Ishikawa (cell line): ENCODE measurements around the gene KMO.

Experiments used
- CEBPB ChIP-seq: IDR thresholded peaks from 2 replicates; pipeline ENCODE4 v1.6.1; 2012
- CREB1 ChIP-seq: IDR thresholded peaks from 2 replicates; pipeline ENCODE4 v1.6.1; 2012; ENCODE audit warnings: low read depth
- EGR1 ChIP-seq: IDR thresholded peaks from 2 replicates; pipeline ENCODE4 v1.6.1; 2012
- EP300 ChIP-seq: IDR thresholded peaks from 2 replicates; pipeline ENCODE4 v1.6.1; 2012; ENCODE audit warnings: borderline replicate concordance
- FOXM1 ChIP-seq: IDR thresholded peaks from 2 replicates; pipeline ENCODE4 v1.6.1; 2012; ENCODE audit warnings: low read depth, borderline replicate concordance
- NFIC ChIP-seq: IDR thresholded peaks from 2 replicates; pipeline ENCODE4 v1.6.1; 2012
- RAD21 ChIP-seq: IDR thresholded peaks from 2 replicates; pipeline ENCODE4 v1.6.1; 2012; ENCODE audit warnings: low read depth
- TAF1 ChIP-seq: IDR thresholded peaks from 2 replicates; pipeline ENCODE4 v1.6.1; 2012; ENCODE audit warnings: low read depth, mild to moderate bottlenecking
- TCF12 ChIP-seq: IDR thresholded peaks from 2 replicates; pipeline ENCODE4 v1.6.1; 2012; ENCODE audit warnings: low read depth
- TEAD4 ChIP-seq: IDR thresholded peaks from 2 replicates; pipeline ENCODE4 v1.6.1; 2012
- YY1 ChIP-seq: IDR thresholded peaks from 2 replicates; pipeline ENCODE4 v1.6.1; 2012; ENCODE audit warnings: low read depth
- ZBTB7A ChIP-seq: IDR thresholded peaks from 2 replicates; pipeline ENCODE4 v1.6.1; 2012; ENCODE audit warnings: low read depth
- TF ChIP-seq, protein P1 (sequence below): IDR thresholded peaks from 2 replicates; pipeline ENCODE4 v1.6.1; 2012
- TF ChIP-seq, protein P2 (sequence below): IDR thresholded peaks from 2 replicates; pipeline ENCODE4 v1.6.1; 2012
- TF ChIP-seq, protein P3 (sequence below): IDR thresholded peaks from 2 replicates; pipeline ENCODE4 v1.6.1; 2012; ENCODE audit warnings: low read depth, mild to moderate bottlenecking

The KMO gene

DNA sequence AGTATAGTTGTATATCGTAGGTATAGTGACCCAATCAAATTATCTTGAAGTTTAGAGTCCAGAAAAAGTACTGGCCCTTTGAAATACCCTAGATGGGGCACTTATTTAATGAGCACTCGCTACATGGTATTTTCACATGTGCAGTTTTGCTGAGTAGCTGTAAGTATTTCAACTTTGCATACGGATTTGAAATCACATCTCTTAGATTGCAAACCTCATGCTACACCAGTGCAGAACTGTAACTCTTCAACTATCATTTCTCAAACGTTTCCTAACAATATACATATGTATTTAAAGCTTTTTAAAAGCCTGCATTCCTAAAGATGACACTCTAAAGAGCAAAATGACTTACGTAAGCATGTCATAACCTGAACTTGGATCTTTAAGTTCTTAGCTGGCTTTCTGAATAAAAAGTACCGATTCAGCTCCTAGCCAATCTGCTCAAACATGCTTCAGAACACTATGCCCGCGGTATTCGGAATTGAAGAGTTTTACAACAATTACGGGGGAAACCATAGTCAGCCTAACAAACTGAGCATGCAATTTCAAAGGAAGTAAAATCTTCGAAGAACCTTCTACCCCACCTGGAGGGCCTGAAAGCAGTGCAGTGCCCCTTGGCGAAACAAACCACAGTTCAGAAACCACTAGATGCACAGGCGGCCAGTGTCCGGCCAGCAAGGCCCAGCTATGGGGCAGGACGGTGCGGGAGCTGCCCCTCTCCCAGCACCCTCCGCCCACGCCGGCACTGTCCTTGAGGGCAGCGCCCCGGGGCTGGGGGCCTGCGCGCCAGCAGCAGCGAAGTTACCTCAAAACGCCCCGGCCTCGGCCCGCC, 13.5 kb upstream of the KMO start:
- TF ChIP-seq CEBPB, result no peak
- TF ChIP-seq TAF1, result no peak
- TF ChIP-seq NFIC, result no peak
- peak; percentile 68 for TF ChIP-seq EGR1
- TF ChIP-seq ZBTB7A, result no peak

DNA sequence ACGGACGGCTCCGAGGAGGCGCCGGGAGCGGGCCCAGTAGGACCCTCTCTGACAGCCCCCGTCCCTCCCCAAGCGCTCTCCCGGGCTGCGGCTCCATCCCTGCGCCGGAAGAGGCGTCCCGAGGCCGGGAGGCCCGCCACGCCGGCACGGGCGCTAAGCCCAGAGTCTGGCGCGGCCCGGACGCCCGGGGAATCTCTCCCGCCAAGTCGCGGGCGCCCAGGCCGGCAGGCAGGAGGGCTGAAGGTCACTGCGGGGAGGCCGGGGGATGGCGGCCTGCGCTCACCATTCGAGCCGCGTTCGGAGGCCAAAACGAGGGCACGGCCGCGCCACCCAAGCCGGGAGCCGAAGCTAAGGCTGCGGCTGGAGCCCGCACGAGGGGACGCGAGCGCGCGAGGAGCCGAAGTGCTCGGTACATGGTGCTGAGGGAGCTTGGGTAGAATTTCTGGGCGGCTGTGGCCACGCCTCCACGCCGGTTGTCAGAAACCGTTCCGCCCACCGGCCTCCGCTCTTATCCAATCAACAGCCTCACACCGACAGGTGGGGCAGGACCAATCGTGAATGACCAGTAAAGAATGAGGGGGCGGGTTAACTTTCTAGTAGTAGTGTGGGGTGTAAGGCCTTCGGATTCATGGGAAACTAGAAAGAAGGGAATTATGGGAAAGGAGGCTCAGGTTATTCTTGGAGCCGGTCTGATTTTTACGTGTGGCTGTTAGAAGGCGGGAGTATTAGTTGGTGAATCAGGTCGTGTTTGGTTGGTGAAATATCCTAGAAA, 12.7 kb upstream of the KMO start, which contains the start of gene FH:
FH (minus strand) TSS at position 448 of the 772 bp plus-strand sequence; CDS start at position 415, 33 bp downstream.
- no peak for TF ChIP-seq EGR1
- no peak for TF ChIP-seq FOXM1
- no peak for TF ChIP-seq EP300
- TF ChIP-seq, protein P1, sequence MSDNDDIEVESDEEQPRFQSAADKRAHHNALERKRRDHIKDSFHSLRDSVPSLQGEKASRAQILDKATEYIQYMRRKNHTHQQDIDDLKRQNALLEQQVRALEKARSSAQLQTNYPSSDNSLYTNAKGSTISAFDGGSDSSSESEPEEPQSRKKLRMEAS, result peak; percentile 76
- peak; percentile 43; the same call in 1 of the 2 replicates for TF ChIP-seq TCF12
- TF ChIP-seq TAF1, result peak; percentile 84
- no peak for TF ChIP-seq CEBPB

DNA sequence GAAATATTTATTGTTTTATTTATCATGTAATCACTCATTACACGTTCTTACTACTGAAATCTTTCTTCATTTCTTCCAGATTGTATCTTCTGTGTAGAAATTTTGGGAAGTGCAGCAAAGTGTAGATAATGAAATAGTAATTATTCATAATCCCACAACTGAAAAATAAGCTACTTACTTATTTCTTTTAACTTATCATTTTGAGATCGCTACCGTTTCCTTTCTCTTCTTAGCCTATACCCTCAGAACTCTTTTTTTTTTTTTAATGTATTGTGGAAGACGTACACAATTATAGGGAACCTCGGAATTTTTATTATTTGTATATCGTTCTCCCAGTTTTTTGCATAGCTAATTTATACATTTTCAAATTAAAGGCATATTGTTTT, 12.1 kb upstream of the KMO start:
- TF ChIP-seq, protein P2, sequence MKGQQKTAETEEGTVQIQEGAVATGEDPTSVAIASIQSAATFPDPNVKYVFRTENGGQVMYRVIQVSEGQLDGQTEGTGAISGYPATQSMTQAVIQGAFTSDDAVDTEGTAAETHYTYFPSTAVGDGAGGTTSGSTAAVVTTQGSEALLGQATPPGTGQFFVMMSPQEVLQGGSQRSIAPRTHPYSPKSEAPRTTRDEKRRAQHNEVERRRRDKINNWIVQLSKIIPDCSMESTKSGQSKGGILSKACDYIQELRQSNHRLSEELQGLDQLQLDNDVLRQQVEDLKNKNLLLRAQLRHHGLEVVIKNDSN, result no peak
- TF ChIP-seq, protein P3, sequence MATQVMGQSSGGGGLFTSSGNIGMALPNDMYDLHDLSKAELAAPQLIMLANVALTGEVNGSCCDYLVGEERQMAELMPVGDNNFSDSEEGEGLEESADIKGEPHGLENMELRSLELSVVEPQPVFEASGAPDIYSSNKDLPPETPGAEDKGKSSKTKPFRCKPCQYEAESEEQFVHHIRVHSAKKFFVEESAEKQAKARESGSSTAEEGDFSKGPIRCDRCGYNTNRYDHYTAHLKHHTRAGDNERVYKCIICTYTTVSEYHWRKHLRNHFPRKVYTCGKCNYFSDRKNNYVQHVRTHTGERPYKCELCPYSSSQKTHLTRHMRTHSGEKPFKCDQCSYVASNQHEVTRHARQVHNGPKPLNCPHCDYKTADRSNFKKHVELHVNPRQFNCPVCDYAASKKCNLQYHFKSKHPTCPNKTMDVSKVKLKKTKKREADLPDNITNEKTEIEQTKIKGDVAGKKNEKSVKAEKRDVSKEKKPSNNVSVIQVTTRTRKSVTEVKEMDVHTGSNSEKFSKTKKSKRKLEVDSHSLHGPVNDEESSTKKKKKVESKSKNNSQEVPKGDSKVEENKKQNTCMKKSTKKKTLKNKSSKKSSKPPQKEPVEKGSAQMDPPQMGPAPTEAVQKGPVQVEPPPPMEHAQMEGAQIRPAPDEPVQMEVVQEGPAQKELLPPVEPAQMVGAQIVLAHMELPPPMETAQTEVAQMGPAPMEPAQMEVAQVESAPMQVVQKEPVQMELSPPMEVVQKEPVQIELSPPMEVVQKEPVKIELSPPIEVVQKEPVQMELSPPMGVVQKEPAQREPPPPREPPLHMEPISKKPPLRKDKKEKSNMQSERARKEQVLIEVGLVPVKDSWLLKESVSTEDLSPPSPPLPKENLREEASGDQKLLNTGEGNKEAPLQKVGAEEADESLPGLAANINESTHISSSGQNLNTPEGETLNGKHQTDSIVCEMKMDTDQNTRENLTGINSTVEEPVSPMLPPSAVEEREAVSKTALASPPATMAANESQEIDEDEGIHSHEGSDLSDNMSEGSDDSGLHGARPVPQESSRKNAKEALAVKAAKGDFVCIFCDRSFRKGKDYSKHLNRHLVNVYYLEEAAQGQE, result no peak
- no peak for TF ChIP-seq FOXM1
- TF ChIP-seq CEBPB, result no peak
- TF ChIP-seq EP300, result no peak
- no peak for TF ChIP-seq CREB1
- TF ChIP-seq YY1, result no peak
- no peak for TF ChIP-seq TEAD4
- no peak for TF ChIP-seq NFIC
- no peak for TF ChIP-seq RAD21
- TF ChIP-seq EGR1, result no peak
- no peak for TF ChIP-seq TAF1
- no peak for TF ChIP-seq TCF12
- TF ChIP-seq, protein P1, result no peak
- no peak for TF ChIP-seq ZBTB7A

DNA sequence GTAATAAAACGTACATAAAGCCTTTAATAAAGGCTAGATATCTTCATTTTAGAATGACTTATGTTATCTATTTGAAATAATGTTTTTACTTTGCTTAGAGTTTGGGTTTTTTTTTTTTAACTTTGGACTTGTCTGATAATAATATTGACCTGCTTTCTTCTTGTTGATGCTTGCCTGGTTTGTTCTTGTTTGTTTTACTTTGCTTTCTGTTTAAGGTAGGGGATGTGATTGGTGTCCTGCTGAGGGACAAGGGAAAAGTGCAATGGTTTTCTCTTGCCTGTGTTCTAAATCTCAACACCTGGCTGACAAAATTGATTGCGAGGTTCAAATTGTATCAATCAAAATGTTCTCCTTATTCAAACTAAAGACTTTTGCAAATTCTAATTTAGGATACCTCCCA, 10.5 kb upstream of the KMO start:
- TF ChIP-seq TAF1, result no peak
- no peak for TF ChIP-seq ZBTB7A
- no peak for TF ChIP-seq EP300
- no peak for TF ChIP-seq TCF12
- TF ChIP-seq YY1, result no peak
- TF ChIP-seq TEAD4, result no peak
- TF ChIP-seq CEBPB, result no peak
- TF ChIP-seq RAD21, result no peak
- TF ChIP-seq, protein P2, result no peak
- TF ChIP-seq FOXM1, result no peak
- TF ChIP-seq, protein P3, result no peak
- TF ChIP-seq NFIC, result no peak

DNA sequence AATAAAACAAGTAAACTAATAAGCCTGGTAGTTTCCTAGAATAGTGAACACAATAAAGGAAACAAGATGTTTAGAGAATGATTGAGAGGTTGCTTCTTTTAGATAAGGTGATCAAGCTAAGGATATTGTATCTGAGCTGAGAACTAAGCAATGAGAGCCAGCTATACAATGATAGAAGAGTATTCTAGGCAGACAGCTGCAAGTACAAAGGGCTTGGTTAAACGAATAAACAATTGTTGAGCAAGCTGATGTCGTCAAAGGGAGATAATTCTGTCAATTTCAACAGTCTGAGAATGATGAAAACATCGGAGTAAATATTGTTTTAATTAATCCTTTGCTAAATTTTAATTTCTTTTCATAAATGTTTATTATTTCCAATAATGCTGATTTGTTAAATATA, 7.2 kb upstream of the KMO start:
- TF ChIP-seq NFIC (no peak), RAD21 (no peak), TAF1 (no peak), CEBPB (no peak), EP300 (no peak), ZBTB7A (no peak), TEAD4 (no peak), FOXM1 (no peak), CREB1 (no peak), TCF12 (no peak), YY1 (no peak), EGR1 (no peak)
- TF ChIP-seq, protein P1, result no peak
- TF ChIP-seq, protein P2, result no peak
- TF ChIP-seq, protein P3, result no peak
